ENCODE results near the gene DIP2C.
"Not testable (repeated sequence)": the region's sequence is repeated elsewhere in the genome, so short reads cannot be mapped to it uniquely, and the experiment has no call there.

Gene DIP2C

DNA sequence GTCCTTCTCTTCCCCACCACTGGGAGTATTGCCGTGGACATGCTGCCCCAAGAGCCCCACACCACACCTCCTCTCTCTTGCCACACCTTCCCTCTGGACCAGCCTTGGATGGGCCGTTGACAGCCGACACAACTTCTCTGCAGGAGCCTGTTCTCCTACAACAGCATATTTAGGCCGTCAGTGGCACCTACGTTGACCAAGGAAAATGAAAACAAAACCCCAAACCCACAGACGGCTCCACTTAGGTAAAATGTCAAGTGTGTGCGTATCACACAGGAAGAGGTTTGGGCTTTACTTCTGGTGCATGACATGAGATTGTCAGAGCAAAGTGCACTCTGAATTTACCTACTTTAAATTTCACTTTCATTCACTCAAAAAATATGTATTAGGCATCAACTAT is 307.7 kb downstream of the DIP2C start:
- DNase-seq = no peak

DNA sequence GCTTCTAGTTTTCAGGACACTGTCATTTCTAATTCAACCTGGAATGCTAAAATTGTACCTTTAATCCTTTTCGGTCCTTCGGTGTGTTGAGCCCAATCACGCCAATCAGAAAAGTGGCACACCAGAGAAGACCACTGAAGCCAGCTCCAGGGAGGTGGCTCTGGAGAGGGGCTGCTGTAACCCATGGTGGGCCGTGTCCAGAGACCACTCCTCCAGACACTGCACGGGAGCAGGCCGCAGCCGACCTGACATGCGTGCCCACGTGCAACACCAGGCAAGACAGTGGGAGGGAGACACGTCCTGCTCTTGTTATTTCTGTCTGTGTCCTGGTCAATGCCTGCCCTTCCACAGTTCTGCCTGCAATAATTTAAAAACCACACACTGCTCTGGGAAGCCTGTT is 308.1 kb downstream of the DIP2C start:
- DNase-seq = no peak

DNA sequence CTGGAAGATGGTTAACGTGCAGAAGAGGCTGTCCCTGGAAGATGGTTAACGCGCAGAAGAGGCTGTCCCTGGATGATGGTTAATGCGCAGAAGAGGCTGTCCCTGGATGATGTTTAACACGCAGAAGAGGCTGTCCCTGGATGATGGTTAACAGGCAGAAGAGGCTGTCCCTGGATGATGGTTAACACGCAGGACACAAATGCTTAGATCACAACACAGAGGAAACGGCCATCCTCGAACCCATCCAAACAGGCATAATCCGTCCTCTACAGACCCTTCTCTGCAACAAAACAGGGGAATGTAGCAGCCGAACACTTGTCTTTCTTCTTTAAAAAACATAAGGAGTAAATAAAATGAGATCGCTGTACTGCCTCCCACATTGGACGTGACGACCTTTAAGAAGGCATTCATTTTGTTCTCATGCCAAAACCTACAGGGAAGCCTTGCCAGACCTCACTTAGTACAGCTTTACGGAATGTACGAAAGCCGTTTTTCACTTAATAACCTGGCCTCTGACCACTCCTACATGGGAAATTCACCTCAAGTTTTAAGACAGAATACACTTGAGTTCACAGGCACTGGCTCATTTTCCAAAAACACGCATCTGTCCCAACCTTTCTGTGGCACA is 309.0 kb downstream of the DIP2C start:
- no peak for DNase-seq

DNA sequence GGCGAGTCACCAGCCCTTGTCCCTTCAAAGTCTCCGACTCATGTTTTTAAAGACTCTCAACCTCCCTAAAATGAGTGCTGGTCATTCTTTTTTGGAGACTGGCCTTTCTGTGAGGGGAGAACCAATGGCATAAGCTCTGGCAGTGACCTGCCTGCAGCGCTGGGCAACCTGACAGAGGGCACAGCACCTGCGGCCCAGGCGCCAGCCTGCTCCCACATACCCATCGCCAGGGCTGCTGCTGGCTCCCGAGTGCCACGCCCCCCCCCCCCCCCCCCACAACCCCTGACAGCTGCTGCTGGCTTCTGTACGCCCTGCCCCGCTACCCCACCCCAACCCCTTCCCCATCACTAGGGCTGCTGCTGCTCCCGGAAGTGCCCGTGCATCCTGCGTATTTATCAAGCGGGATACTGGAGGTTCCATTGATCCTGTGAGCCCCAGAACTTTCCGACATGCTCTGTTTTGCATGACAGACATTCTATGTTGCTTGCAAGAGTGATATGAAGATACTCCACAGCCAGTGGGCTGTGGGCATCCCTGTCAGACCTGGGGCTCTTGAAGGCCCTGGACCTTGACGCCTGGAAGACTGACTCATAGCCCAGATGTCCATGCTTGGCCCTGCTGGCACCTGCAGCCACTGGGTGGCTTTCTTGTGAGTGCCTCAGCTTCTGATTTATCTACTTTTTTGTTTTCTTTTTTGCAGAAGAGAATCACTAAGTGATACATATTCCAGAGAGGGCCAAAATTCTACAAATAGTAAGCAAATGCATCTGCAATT is 310.4 kb downstream of the DIP2C start:
- no peak for DNase-seq

DNA sequence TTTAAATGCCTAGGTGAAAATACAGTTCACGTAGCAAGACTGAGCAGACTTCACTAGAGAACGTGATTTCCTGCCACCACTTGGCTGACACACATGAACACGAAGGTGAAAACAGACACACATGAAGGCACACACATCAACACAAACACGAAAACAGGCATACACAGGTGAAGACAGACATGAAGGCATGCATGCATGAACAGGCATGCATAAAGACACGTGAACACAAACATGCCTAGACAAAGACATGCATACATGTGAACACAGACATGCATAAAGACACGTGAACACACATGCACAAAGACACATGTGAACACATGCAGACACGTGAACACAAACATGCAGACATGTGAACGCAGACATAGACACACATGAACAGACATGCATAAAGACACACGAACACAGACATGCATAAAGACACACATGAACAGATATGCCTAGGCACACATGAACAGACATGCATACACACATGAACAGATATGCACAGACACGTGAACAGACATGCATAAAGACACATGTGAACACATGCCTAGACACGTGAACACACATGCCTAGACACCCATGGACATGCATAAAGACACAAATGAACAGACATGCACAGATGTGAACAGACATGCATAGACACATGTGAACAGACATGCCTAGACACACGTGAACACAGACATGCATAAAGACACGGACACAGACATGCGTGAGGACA is 311.1 kb downstream of the DIP2C start:
- no peak for DNase-seq

DNA sequence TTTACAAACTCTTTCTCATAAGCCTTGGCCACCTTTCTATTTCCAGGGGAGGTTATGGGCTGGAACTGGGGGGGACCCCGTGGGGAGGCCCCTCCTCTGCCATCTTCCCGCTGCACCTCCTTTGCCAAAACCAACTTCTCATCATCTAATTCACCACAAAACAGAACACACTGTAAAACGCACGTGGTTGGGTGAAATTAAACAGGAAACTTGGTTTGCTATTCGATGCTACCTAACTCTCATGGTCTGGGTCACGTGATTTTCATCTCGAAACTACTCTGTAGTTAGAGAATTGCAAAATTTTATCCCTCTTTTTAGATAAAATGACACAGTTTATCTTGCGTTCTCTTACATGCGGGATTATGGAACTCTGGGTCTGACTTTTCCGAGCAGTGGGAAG is 312.2 kb downstream of the DIP2C start:
- DNase-seq = no peak

DNA sequence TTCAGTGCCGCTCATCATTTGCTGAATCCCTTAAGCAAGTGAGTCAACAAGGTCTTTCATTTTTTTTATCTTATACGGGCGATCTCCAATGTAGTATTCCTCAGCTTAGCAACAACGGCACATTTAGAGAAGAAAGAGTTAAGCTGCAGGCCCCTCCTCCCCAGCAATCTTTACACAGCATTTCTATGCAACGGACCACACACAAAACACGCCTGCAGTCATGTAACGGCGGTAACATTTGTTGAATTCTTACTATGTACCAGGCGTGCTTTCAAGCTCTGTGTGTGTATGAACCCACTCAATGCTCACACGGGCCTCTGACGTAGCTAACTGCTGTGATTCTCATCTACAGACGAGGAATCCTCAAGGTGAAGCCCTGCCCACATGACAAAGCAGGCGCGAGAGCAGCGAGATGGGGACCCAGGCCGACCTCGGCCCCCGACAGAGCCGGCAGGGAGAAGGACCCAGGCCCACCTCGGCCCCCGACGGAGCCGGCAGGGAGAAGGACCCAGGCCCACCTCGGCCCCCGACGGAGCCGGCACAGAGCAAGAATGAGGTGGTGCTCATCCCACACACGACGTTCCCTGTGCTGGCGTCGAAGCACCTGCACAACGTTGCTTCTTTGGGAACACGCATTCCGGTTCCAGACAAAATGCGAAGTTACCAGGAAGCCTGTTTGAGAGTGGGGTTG is 313.5 kb downstream of the DIP2C start:
- no peak for DNase-seq

DNA sequence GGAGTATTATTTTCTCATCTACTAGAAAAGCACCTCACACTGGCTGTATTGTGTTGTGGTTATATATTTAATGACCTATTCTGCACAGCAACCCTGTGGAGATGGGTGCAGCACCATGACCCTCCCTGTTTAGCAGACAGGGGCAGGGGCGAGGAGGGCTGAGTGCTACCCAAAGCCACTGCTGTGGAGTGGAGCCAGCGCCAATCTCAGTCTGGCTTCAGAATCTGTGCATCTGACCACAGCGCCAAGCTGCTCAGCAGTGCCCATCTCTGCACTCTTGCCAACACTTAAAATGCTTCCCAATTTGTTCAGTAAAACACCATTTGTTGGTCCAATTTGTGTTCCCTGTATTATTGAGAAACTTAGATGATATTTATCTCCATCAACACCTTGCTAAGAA is 315.1 kb downstream of the DIP2C start:
- no peak for DNase-seq

DNA sequence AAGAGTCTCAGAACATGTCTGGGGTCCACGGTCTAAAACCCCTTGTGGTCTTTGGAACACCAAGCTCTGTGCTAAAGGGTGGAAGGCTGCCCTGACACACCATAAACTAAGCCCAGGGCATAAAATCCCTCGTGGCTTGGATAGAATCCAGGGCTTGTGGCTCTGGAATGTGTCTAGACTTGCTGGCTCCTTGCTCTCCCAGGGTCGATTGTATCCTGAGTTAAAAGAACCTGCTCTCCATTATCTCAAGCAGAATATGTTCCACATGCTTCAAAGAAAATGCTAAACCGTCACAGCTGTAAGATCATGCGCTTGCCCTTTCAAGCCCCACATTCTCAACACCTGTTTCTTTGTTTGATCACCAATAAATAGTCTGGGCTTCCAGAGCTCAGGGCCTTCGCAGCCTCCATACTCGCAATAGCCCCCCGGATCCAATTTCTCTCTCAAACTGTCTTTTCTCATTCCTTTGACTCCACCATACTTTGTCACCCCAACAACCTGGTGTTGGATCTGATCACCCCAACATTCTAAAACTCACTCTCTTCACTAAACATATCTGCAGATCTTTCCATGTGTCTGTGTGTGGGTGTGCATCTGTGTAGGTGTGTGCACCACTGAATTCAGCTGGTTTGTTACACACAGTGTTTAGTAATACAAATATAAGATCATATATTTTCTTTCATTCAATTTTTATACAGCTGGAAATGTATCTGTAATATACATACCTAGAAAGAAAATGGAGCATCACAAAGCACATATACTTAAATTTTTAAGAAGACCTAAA is 315.8 kb downstream of the DIP2C start:
- no peak for DNase-seq

DNA sequence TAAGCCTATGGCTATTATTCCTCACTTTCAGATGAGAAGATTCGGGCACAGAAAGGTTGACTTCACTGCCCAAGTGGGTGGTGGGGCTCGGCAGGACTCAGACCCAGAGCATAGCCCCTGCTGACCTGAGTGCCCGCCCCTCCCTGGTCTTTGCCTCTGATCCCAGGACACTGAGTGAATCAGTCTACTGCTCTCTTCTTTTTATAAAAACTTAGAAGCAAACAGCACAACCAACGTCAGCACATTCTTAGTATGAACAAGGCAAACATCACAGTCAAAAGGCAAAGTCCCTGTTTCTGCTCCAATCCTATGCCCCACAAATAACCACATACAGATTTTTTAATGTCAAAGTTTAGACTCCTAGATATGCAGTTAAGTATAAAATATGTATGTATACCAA is 316.5 kb downstream of the DIP2C start:
- no peak for DNase-seq

DNA sequence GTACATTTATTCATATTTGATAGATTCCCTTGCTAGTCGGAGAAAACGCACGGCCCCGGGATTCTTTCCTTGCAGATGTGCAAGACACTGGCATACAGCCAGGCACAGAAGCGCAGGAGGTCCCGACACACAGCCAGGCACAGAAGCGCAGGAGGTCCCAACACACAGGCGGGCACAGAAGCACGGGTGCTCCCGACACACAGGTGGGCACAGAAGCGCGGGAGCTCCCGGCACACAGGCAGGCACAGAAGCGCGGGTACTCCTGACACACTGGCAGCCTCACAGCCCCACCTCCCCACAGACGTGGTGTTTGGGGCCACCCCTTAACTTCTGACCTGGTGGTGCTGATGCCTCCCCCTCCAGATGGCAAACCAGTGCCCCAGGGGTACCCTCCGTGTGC is 316.9 kb downstream of the DIP2C start:
- DNase-seq = no peak

DNA sequence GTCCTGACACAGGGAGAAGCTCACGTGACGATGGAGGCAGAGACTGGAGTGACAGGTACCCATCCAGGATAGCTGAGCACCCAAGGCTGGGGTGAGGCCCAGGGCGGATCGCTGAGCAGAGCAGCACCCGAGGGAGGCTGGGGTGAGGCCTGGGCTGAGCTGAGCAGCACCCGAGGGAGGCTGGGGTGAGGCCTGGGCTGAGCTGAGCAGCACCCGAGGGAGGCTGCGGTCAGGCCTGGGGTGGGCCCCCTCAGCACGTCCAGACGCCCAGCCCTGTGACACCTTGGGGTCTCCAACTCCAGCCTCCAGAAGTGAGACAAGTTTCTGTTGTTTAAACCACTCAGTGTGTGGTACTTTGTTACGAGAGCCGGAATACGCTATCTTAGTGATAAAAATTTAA is 318.0 kb downstream of the DIP2C start:
- DNase-seq = no peak

DNA sequence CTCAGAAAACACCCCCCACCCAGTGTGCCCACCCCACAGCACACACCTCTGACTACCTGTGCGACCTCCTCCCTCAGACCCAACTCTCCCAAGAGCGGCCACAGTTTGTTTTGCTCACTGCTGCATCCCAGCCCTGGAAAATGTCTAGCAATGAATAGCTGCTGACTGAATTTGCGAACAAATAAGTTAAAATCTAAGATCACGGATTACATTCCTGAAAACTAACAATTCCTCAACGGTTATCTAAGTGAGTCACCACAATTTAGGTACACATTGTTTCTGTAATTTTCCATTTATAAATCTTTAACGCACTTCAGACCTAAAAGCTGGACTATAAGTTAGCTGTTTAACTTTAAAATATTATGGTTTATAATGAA is 319.0 kb downstream of the DIP2C start:
- DNase-seq = no peak

DNA sequence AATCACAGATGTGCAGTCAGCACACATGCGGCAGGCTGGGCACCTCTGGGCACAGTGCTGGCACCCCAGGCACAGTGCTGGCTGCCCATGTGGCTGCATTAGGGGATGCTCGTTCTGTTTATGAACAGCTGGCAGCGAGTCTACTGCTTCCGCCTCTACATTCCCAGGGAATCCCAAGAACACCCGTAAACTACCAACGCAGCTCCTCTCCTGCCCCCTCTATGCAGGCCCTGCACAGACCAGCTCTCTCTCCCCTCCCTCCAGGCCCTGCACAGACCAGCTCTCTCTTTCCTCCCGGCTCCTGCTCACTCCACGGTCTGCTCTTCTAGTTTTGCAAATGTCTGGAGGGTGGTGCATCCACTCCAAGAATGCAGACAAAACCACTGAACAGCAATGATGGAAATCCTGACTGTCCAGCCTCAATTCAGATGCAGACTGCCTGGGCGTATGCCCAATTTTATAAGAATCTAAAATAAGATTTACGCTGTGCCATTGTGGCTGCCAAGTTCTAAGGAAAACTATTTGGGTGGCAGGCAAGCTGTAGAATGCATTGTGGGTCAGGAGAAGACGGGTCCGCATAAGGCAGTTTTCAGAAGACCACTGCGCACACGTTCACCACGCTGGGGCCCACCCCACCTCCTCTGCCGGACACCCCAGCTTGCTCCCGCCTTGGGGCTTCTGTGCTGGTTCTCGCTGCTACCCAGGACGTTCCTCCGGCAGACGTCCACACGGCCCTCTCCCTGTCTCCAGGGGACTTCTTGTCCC is 319.6 kb downstream of the DIP2C start:
- no peak for DNase-seq

DNA sequence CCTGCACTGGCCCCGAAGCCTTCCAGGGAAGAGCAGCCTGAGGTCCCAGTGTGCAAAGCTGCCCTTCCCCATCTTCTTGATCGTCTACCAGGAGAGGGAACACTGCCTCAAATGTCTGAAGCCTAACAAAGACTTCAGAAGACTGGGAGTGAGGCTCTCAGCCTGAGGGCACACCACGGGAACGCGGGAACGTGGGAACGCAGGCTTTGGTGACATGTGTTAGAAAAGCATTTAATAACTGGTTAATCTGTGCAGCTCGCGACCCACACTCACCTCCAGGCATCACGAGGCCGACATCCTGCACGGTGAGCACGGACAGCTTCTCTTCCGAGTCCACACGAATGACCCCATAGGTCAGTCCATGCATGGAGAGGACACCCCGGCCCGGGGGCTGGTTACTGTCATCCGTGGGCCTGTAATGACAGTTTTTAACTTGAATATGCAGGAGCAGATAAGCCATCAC is 320.2 kb downstream of the DIP2C start:
- no peak for DNase-seq

DNA sequence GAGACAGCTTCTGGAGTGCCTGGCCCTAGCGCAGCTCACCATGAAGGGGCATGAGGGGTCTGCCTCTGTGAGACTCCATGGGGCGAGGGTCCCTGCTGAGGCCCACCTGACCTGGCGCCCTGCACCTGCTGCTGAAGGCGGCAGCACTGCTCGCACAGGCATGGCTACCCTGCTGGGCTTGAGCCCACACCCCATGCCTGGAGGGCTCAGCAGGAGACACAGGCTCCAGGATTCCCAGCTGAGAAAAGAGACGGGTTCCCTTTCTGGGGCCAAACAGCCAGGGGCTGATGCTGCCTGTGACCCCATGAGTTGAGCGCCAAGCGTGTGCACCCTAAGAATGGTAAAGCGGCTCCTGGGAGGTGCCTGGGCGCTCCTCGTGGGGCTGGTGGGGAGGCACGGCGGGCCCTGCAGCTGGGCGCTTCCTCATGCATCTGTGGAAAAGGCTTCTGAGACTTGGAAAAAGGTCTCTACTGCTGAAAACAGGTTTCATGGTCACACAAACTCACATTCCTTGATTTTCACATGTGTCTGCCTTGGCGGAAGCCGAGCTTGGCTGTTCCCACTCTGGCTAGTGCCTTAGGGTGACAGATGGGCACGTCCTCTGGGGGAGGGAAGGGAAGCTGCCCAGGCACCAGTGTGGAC is 320.8 kb downstream of the DIP2C start:
- DNase-seq = no peak

DNA sequence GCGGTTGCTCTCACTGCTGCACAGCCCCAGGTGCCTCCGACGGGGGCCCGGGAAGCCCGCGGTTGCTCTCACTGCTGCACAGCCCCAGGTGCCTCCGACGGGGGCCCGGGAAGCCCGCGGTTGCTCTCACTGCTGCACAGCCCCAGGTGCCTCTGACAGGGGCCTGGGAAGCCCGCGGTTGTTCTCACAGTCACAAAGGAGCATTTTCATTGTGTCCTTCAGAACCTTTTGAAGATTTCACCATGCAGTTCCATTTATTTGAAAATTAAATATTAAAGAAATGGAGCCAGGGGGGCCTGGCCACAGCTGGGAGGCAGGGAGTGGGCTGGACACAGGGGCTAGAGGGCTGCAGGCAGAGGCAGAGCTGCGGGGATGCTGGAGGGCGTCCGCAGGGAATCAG is 321.4 kb downstream of the DIP2C start:
- DNase-seq = not testable (repeated sequence)

DNA sequence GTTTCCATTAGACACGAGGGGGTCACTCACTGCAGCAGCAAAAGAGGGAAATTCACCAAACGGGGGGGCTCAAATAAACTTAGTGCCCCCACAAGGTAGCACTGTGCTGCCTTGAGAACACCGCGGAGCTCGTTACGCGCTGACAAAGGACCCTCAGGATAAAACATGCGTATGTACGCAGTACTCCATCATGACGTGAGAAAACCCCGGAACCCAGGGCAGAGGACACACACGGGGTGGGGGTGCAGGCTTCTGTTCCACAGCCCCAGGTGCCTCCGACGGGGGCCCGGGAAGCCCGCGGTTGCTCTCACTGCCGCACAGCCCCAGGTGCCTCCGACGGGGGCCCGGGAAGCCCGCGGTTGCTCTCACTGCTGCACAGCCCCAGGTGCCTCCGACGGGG is 321.8 kb downstream of the DIP2C start:
- DNase-seq = no peak

DNA sequence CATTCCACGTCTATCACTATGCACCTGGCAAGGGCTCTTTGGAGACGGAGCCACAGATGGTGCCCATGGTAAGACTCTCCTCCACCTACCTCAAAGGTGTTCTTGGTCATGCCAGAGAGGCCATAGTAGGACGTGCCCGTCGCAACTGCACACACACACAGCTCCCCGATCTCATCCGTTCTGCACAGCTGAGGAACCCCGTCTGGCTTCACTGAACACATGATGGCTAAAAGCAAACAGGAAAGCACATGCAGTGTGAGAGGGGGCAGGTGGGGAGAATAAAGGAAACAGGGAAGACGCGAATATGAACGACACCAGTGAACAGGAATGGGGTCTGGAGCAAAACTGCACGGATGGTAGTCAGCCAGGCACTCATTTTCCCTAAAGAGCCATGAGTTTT is 323.3 kb downstream of the DIP2C start:
- no peak for DNase-seq

DNA sequence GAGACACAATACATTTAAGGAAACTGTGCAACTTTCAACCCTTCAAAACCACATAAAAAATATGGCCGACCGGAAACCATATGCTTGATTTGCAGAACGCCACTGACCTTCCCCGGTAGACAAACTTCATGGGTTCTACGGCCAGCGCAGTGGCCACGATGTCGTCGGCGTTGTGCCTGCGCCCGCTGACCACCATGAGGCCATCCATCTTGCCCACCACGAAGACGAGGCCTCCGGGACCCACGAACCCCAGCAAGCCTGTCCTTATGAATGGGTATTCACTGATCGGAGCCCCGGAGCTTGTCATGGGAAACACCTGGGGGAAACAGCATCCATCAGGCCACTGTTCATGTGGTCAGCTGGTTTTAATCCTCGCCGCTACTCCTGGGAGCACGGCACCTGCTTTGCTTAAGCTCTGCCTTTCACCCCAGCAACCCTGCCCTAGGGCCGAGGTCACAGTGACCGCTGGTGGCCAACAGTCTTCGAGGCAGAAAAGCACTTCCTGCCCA is 325.1 kb downstream of the DIP2C start:
- no peak for DNase-seq

DNA sequence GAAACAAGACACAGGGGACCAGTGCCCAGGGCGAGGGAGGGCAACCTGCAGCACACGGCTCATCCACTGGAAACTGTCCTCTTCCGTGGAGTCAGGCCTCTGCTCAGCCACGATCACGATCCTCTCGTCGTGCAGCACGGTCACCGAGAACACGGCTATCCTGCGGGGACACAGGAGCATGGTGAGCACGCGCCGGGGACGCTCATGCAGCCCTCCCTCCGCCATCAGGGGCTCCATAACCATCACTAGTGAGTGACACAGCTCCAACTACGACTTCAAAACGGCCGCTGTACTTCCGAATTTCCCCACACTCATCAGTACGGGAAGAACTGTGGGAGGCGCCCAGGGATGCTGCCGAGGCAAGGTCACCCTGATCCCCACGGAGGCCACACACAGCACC is 326.3 kb downstream of the DIP2C start:
- no peak for DNase-seq

All from activated CD4-positive, alpha-beta T cell treated with anti-CD3 and anti-CD28 coated beads, Interleukin-2, amount 50 U/mL, for 48 hours (primary cell).